ENCODE measurements around the gene CDC42BPG.

DNA sequence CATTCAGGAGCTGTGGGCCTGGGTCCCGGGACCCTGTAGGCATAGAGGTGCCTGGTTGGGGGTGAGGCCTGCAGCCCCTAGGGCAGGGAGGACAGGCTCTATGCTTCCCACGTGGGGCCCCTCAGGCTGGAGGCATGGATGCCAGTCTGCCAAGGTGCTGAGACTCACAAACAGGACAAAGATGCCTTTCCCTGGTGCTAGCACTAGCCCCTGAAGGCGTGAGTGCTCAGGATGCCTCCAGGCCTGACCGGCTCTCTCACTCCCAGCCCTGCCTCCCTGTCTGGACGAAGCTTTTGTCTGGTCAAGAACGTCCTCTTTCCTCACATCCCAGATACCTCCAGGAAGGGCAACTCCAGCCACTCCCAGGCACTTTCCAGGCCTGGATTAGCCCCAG lies 2.1 kb downstream of the CDC42BPG start:
- TF ChIP-seq, protein P1, sequence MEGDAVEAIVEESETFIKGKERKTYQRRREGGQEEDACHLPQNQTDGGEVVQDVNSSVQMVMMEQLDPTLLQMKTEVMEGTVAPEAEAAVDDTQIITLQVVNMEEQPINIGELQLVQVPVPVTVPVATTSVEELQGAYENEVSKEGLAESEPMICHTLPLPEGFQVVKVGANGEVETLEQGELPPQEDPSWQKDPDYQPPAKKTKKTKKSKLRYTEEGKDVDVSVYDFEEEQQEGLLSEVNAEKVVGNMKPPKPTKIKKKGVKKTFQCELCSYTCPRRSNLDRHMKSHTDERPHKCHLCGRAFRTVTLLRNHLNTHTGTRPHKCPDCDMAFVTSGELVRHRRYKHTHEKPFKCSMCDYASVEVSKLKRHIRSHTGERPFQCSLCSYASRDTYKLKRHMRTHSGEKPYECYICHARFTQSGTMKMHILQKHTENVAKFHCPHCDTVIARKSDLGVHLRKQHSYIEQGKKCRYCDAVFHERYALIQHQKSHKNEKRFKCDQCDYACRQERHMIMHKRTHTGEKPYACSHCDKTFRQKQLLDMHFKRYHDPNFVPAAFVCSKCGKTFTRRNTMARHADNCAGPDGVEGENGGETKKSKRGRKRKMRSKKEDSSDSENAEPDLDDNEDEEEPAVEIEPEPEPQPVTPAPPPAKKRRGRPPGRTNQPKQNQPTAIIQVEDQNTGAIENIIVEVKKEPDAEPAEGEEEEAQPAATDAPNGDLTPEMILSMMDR (conservative IDR thresholded peaks at IDR 0.05; ENCODE audit: low read length) = no peak
- no peak for TF ChIP-seq EZH2phosphoT487 (IDR thresholded peaks at IDR 0.05; ENCODE audit: borderline replicate concordance)
